ENCODE results near the gene DNLZ. TPM values are rescaled to one million over a fixed set of nuclear protein-coding genes. Genes with fewer than 3 reads are reported as not detected.

Gene DNLZ
- total and polyA plus RNA-seq, 12 donors = 23.3 to 49.2 (median 32.5) TPM

DNA sequence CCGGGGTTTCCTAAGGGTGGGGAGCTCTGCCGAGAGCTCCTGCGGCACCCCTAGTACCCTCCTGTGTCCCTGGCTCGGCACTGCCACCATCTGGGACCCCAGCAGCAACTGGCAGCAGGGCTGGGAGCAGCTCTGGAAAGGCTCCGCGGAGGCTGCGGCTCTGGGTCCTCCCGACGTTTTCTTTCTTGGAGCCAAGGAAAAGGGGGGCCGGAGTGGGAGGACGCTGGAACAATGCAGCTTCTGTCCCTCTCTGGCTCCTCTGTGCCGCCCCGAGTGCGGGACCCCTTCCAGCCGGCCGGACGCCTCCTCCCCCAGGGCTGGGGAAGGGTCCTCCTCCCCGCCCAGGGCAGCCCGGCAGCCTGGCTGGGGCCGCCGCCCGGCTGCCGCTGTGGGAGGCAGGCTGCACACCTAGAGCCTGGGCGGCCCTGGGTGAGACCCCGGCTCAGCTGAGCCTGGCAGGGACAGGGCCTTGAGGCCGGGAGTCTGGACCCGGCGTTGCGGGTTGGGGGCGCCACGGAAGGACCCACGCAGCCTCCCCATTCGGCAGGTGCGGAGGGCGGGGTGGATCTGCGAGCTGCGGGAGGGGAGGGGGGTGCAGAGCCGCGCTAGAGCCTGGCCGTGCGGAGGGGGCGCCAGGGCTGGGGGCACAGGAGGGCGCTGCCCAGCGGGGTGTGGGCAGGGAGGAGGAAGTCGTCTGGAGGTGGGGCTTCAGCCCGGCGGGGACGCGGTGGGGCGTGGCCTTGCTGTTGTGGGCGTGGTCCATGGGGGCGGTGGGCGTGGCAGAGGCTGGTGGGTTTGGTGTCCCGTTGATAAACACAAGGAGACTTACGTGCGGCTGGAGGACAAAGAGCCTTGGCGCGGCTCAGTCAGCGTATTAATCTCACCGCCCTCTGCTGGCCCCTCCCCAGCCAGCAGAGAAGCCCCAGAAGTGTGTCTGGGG, 21.1 kb downstream of the DNLZ start:
- ATAC-seq (peak; percentile 65 to 79 (median 70)), DNase-seq (peak; percentile 88 to 90)
- Histone ChIP-seq H3K36me3 (peaks cover 0 to 22% (median 2%) of the 10 kb centered on the region in 9 donors), H3K27me3 (no peaks in the 10 kb centered on the region), H3K4me3 (peak overlapping the region; percentile 18 to 53 (median 47)), H3K27ac (peak overlapping the region; percentile 74 to 95 (median 92)), H3K9me3 (no peaks in the 10 kb centered on the region), H3K4me1 (peaks cover 24 to 63% (median 48%) of the 10 kb centered on the region in 9 donors)
- WGBS, 2 donors = 16 to 25% methylated on average over 52 to 60 of the region's 60 CpGs
- TF ChIP-seq, protein P1, sequence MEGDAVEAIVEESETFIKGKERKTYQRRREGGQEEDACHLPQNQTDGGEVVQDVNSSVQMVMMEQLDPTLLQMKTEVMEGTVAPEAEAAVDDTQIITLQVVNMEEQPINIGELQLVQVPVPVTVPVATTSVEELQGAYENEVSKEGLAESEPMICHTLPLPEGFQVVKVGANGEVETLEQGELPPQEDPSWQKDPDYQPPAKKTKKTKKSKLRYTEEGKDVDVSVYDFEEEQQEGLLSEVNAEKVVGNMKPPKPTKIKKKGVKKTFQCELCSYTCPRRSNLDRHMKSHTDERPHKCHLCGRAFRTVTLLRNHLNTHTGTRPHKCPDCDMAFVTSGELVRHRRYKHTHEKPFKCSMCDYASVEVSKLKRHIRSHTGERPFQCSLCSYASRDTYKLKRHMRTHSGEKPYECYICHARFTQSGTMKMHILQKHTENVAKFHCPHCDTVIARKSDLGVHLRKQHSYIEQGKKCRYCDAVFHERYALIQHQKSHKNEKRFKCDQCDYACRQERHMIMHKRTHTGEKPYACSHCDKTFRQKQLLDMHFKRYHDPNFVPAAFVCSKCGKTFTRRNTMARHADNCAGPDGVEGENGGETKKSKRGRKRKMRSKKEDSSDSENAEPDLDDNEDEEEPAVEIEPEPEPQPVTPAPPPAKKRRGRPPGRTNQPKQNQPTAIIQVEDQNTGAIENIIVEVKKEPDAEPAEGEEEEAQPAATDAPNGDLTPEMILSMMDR (IDR thresholded peaks at IDR 0.05) = no peak
- intact Hi-C loops (cut with DNase I) = loop anchor here in 3 of 10 donors (2.0 to 10.0 kb wide), 3 partner anchors 20 to 62 kb away; partner anchors contain the start of genes SNAPC4 (in 2 of the 3) and DNLZ (in 1 of the 3)

DNA sequence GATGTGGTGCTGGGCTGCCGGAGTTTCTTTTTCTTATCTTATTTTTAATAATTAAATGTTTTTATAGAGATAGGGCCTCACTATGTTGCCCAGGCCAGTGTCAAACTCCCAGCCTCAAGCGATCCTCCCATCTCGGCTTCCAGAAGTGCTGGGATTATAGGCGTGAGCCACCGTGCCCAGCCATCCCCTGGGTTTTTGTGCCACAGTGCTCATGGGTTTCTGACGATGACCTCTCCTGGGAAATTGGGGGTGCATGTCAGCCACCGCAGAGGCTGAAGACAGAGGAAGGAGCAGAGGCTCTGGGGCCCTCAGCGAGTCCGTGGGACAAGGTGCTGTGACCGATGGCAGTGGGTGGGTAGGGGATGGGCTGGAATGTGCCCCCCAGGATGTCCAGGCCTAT, 21.8 kb downstream of the DNLZ start:
- DNase-seq = no peak
- no peak for ATAC-seq

DNA sequence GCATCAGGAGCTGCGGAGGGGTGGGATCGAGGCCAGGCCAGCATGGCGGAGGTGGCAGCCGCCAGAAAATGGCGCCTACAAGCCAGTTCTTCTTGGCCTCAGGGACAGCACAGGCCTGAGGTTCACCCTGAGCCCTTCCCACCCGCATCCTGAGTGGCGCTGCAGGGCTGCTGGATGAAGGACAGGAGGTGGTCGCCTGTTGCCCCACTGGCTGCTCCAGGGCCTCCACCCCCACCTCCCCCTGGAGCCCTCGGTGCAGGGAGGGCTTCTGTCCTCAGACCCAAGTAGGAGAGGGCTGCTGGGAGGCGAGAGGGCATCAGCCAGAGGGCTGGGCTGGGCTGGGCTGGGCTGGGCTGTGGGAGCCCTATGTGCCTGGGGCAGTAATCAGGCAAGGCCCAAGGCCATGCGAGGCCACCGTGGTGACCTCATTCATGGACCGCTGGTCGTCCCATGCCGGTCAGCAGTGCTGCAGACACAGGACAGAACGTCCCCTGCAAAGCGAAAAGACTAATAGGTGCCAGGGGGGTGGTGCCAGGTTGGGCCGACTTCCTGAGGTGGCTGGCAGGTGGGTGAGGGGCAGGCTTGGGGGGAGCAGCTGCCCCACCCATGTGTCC, 22.4 kb downstream of the DNLZ start:
- Histone ChIP-seq H3K4me1 (peaks cover 20 to 58% (median 42%) of the 10 kb centered on the region in 9 donors), H3K27me3 (no peaks in the 10 kb centered on the region), H3K4me3 (no peak overlapping the region), H3K27ac (peak overlapping the region in 9 of 10 donors; percentile 83 to 95 (median 92)), H3K9me3 (no peaks in the 10 kb centered on the region), H3K36me3 (peaks cover 0 to 35% (median 6%) of the 10 kb centered on the region in 9 donors)
- WGBS, 2 donors = 67 to 70% methylated on average over 18 of the region's 18 CpGs
- TF ChIP-seq, protein P1 (IDR thresholded peaks at IDR 0.05) = no peak
- peak in 1 of 2 donors; percentile 63 for DNase-seq
- ATAC-seq = peak in 6 of 8 donors; percentile 9 to 59 (median 27)
- intact Hi-C loops (cut with DNase I) = loop anchor here in 1 of 10 donors (10.0 kb wide), 1 partner anchor 64 kb away; the partner anchor contains the start of gene SNAPC4

More for the DNA sequence above, 21.8 kb downstream of the DNLZ start:
- Histone ChIP-seq H3K27ac (peak overlapping the region in 9 of 10 donors; percentile 74 to 95 (median 92)), H3K4me1 (peaks cover 24 to 63% (median 48%) of the 10 kb centered on the region in 9 donors), H3K27me3 (no peaks in the 10 kb centered on the region), H3K4me3 (peak overlapping the region in 4 of 10 donors; percentile 36 to 52 (median 50)), H3K36me3 (peaks cover 0 to 29% (median 6%) of the 10 kb centered on the region in 9 donors), H3K9me3 (no peaks in the 10 kb centered on the region)
- intact Hi-C loops (cut with DNase I) = loop anchor here in 3 of 10 donors (2.0 to 10.0 kb wide), 3 partner anchors 21 to 63 kb away; partner anchors contain the start of genes SNAPC4 (in 2 of the 3) and DNLZ (in 1 of the 3)
- TF ChIP-seq, protein P1 (IDR thresholded peaks at IDR 0.05) = no peak
- WGBS, 2 donors = 71 to 75% methylated on average over 10 of the region's 10 CpGs

Data from heart right ventricle (tissue), 16 donors.